Measurements from ENCODE around the gene C1QTNF6.
A peak's percentile ranks its signal among the peaks of the same experiment; 100 is the strongest.
"Not testable (repeated sequence)": the region's sequence is repeated elsewhere in the genome, so short reads cannot be mapped to it uniquely, and the experiment has no call there.

C1QTNF6 gene

DNA sequence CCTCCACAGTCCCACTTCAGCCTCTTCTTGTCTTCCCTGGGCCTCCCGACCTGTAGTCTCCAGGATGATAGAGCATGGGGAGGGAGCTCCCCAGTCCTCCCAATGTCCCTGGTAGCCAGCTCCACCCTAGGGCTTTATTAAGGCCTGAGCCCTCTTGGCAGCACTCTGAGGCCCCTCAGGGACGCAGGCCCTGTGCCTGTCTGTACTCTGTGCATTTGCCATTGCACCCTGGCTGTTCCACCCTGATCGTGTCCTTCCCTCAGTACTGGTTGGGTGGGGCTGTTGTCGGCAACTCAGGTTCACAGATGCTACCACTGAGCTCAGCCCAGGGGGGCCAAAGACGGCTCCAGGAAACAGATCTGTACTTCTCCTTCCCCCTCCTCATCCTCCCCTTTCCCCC lies 17.0 kb upstream of the C1QTNF6 start:
- H3K4me3 Mint-ChIP-seq = no peak overlapping the region
- no peaks in the 10 kb centered on the region for H3K9me3 Mint-ChIP-seq
- H3K36me3 Mint-ChIP-seq (ENCODE audit: low read depth) = no peaks in the 10 kb centered on the region
- H3K27ac Mint-ChIP-seq = no peak overlapping the region
- TF ChIP-seq, protein P1, sequence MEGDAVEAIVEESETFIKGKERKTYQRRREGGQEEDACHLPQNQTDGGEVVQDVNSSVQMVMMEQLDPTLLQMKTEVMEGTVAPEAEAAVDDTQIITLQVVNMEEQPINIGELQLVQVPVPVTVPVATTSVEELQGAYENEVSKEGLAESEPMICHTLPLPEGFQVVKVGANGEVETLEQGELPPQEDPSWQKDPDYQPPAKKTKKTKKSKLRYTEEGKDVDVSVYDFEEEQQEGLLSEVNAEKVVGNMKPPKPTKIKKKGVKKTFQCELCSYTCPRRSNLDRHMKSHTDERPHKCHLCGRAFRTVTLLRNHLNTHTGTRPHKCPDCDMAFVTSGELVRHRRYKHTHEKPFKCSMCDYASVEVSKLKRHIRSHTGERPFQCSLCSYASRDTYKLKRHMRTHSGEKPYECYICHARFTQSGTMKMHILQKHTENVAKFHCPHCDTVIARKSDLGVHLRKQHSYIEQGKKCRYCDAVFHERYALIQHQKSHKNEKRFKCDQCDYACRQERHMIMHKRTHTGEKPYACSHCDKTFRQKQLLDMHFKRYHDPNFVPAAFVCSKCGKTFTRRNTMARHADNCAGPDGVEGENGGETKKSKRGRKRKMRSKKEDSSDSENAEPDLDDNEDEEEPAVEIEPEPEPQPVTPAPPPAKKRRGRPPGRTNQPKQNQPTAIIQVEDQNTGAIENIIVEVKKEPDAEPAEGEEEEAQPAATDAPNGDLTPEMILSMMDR (IDR thresholded peaks at IDR 0.05; ENCODE audit: unreplicated experiment in 3 of 3) = no peak
- H3K27me3 Mint-ChIP-seq (ENCODE audit: low read depth) = peaks cover 3% of the 10 kb centered on the region
- peaks cover 13% of the 10 kb centered on the region for H3K4me1 Mint-ChIP-seq

DNA sequence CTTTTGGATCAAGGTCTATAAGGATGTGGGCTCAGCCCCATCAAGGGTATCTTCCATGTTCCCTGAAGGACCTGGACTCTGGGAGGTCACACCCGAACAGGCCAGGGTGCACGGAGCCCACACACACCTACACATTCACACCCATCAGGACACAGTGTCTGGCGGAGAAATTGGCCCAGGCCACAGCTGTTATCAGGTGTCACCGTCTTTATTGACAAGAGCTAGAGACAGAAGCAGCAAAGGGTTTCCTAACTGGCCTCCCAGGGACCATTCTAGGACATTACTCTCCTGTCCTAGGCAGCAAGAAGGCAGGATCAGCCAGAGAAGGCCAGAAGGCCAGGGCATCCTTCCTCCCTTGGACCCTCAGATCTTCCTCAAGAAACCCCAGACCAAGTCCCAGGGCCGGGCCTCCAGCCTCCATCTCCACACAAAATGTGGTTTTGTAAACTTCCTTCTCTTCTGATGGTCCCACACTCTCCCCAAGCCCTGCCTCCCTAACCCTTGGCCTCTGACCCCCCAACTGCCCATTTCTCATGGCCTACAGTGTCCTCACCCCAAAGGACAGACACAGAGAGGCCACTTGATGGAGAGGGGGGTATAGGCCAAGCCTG lies 16.1 kb upstream of the C1QTNF6 start:
- TF ChIP-seq, protein P1 (IDR thresholded peaks at IDR 0.05; ENCODE audit: unreplicated experiment in 3 of 3) = no peak
- Mint-ChIP-seq H3K36me3 (ENCODE audit: low read depth) (no peaks in the 10 kb centered on the region), H3K9me3 (no peaks in the 10 kb centered on the region), H3K4me1 (peaks cover 8% of the 10 kb centered on the region), H3K27ac (no peak overlapping the region), H3K4me3 (no peak overlapping the region), H3K27me3 (ENCODE audit: low read depth) (peaks cover 3% of the 10 kb centered on the region)

DNA sequence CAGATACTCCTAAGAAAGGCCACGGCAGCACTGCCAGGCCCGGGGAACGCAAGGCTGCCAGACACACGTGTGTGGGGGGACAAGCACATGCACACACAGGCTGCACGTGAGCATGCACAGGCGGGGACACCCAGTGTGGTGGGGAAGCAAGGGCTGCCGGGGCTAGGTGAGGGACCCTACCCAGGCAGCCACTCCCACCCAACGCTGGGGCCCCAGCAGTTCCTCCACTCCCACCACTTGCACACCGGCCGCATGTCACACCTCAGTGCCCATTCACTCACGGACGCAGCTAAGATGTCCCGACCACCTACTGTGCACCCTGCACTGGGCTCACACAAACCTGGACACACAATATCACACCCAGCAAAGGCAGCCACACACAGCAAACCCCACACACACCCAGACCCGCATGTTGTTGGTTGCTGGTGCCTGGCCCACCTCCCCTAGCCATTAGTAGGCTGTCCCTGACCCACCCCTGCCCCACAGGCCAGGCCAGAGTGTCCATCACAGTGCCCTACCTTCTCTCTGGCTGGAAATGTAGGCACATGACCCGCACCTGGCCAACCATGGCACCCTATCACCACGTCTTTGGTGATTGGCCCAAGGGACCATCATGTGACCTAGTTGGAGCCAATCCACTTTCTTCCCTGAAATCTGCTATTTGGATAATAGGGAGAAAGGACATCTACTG lies 15.5 kb upstream of the C1QTNF6 start:
- H3K4me1 Mint-ChIP-seq = peaks cover 1% of the 10 kb centered on the region
- TF ChIP-seq, protein P1 (IDR thresholded peaks at IDR 0.05; ENCODE audit: unreplicated experiment in 3 of 3) = no peak
- H3K4me3 Mint-ChIP-seq = no peak overlapping the region
- H3K9me3 Mint-ChIP-seq = no peaks in the 10 kb centered on the region
- no peak overlapping the region for H3K27ac Mint-ChIP-seq
- H3K27me3 Mint-ChIP-seq (ENCODE audit: low read depth) = peaks cover under 1% of the 10 kb centered on the region
- H3K36me3 Mint-ChIP-seq (ENCODE audit: low read depth) = no peaks in the 10 kb centered on the region

DNA sequence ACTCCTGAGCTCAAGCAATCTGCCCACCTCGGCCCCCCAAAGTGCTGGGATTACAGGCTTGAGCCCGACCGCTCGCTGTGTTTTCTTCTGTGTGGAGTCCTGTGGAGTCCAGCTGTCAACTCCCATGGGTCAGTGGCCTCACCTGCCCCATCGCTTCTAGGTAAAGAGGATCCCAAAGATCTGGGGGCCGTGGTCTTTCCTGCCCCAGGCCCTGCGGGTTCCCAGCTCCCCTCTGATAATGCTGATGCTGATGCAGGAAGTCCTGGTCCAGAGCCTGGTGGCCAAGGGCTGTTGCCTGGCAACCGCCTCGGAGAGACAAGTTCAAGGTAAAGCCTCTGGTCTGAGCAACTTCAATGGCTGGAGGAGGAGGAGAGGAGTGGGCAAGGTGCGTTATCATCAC lies 14.7 kb upstream of the C1QTNF6 start:
- TF ChIP-seq, protein P1 (IDR thresholded peaks at IDR 0.05; ENCODE audit: unreplicated experiment in 3 of 3) = no peak
- Mint-ChIP-seq H3K36me3 (ENCODE audit: low read depth) (no peaks in the 10 kb centered on the region), H3K4me1 (peaks cover 7% of the 10 kb centered on the region), H3K27me3 (ENCODE audit: low read depth) (no peaks in the 10 kb centered on the region), H3K9me3 (no peaks in the 10 kb centered on the region), H3K27ac (no peak overlapping the region), H3K4me3 (no peak overlapping the region)

DNA sequence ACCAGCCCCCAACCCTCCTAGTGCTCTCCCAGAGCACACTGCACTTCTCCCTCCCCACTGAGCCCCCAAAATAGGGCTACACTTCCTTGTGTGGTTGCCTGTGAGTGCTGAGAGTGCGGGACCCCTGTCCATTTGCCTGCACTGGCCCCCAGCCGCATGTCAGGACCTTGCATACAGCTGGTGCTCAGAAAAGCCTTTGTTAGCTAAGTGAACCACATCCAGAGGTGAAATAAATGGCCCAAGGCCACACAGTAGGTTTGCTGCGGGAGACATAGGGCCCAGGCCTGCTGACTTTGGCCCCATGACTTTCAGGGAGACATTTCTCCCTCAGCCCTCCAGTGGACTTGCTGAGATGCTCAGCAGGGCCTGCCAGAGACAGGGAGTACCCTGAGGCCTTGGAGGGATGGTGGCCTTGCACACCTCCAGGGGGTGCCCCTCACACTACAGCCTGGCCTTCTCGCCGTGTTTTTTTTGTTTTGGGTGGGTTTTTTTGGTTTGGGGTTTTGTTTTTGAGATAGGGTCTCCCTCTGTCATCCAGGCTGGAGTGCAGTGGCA lies 14.0 kb upstream of the C1QTNF6 start:
- H3K27me3 Mint-ChIP-seq (ENCODE audit: low read depth) = no peaks in the 10 kb centered on the region
- H3K27ac Mint-ChIP-seq = peak overlapping the region in 1 of 3 experiments; percentile 19
- peaks cover 12% of the 10 kb centered on the region for H3K4me1 Mint-ChIP-seq
- TF ChIP-seq, protein P1 (IDR thresholded peaks at IDR 0.05; ENCODE audit: unreplicated experiment in 3 of 3) = no peak
- H3K4me3 Mint-ChIP-seq = no peak overlapping the region
- H3K9me3 Mint-ChIP-seq = no peaks in the 10 kb centered on the region
- H3K36me3 Mint-ChIP-seq (ENCODE audit: low read depth) = no peaks in the 10 kb centered on the region

DNA sequence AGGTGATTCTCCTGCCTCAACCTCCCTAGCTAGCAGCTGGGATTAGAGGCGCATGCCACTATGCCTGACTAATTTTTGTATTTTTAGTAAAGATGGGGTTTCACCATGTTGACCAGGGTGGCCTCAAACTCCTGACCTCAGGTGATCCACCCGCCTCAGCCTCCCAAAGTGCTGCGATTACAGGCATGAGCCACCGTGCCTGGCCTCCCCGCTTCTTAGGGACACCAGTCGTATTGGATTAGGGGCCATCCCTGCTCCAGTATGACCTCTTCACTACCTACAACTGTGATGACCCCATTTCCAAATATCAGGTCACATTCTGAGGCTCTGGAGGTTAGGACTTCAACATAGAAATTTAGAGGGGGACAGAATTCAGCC lies 13.4 kb upstream of the C1QTNF6 start:
- H3K4me1 Mint-ChIP-seq = peaks cover 18% of the 10 kb centered on the region
- H3K9me3 Mint-ChIP-seq; H3K27me3 Mint-ChIP-seq (ENCODE audit: low read depth); H3K4me3 Mint-ChIP-seq; H3K36me3 Mint-ChIP-seq (ENCODE audit: low read depth): not testable (repeated sequence)
- peak overlapping the region in 1 of 3 experiments; percentile 19 for H3K27ac Mint-ChIP-seq
